Right lobe of liver (tissue), 4 donors: ENCODE measurements around the gene PLPP7.

Experiments
- POLR2A ChIP-seq: fragments of 450-650 bp; IDR thresholded peaks from one replicate; pipeline ENCODE4 v1.6.1; 2017; ENCODE audit warnings: antibody characterized with exemption, mild to moderate bottlenecking
- TF ChIP-seq, protein P1 (sequence below), 4 donors: fragments of 200-600 bp in 3 of 4; fragments of 450-650 bp in 1 of 4; IDR thresholded peaks; one replicate each; pipeline versions ENCODE4 v1.5.1 to v1.8.0; 2016 to 2022; ENCODE audit warnings: antibody characterized with exemption in 4 of 4, mild to moderate bottlenecking in 2 of 4
- donor health status: DM: no; HTN: no; CAD: no.
- donor health status: DM: no; HTN: no; CAD: no.
- donor health status: DM: no; HTN: yes; CAD: no.

- TF ChIP-seq POLR2A, result no peak
- TF ChIP-seq, protein P1, sequence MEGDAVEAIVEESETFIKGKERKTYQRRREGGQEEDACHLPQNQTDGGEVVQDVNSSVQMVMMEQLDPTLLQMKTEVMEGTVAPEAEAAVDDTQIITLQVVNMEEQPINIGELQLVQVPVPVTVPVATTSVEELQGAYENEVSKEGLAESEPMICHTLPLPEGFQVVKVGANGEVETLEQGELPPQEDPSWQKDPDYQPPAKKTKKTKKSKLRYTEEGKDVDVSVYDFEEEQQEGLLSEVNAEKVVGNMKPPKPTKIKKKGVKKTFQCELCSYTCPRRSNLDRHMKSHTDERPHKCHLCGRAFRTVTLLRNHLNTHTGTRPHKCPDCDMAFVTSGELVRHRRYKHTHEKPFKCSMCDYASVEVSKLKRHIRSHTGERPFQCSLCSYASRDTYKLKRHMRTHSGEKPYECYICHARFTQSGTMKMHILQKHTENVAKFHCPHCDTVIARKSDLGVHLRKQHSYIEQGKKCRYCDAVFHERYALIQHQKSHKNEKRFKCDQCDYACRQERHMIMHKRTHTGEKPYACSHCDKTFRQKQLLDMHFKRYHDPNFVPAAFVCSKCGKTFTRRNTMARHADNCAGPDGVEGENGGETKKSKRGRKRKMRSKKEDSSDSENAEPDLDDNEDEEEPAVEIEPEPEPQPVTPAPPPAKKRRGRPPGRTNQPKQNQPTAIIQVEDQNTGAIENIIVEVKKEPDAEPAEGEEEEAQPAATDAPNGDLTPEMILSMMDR (IDR thresholded peaks at IDR 0.05), result no peak
These were observed 37.4 kb upstream of the PLPP7 start for GRCh38 chr9:131252120-131252519.
